ENCODE data around the gene TMEM87A.

TMEM87A gene

GRCh38 chr15:42185801-42186200 is 87.4 kb downstream of the TMEM87A start:
- no peak for TF ChIP-seq SPI1 (IDR thresholded peaks at IDR 0.05; ENCODE audit: borderline replicate concordance, low read depth)
- TF ChIP-seq, protein P1, sequence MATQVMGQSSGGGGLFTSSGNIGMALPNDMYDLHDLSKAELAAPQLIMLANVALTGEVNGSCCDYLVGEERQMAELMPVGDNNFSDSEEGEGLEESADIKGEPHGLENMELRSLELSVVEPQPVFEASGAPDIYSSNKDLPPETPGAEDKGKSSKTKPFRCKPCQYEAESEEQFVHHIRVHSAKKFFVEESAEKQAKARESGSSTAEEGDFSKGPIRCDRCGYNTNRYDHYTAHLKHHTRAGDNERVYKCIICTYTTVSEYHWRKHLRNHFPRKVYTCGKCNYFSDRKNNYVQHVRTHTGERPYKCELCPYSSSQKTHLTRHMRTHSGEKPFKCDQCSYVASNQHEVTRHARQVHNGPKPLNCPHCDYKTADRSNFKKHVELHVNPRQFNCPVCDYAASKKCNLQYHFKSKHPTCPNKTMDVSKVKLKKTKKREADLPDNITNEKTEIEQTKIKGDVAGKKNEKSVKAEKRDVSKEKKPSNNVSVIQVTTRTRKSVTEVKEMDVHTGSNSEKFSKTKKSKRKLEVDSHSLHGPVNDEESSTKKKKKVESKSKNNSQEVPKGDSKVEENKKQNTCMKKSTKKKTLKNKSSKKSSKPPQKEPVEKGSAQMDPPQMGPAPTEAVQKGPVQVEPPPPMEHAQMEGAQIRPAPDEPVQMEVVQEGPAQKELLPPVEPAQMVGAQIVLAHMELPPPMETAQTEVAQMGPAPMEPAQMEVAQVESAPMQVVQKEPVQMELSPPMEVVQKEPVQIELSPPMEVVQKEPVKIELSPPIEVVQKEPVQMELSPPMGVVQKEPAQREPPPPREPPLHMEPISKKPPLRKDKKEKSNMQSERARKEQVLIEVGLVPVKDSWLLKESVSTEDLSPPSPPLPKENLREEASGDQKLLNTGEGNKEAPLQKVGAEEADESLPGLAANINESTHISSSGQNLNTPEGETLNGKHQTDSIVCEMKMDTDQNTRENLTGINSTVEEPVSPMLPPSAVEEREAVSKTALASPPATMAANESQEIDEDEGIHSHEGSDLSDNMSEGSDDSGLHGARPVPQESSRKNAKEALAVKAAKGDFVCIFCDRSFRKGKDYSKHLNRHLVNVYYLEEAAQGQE (IDR thresholded peaks at IDR 0.05; ENCODE audit: insufficient replicate concordance, low read depth), result no peak
- no peak for TF ChIP-seq CTCF (IDR thresholded peaks at IDR 0.05; ENCODE audit: insufficient read depth, low read length)
- TF ChIP-seq GABPA (IDR thresholded peaks at IDR 0.05; ENCODE audit: low read depth), result no peak
- no peak for TF ChIP-seq POLR2AphosphoS5 (IDR thresholded peaks at IDR 0.05; ENCODE audit: low read depth)

GRCh38 chr15:42184736-42185135 is 88.5 kb downstream of the TMEM87A start:
- no peak for DNase-seq (ENCODE audit: low read depth in 1 of 2, low spot score in 1 of 2)
- Histone ChIP-seq H3K27me3 (ENCODE audit: insufficient read depth, poor library complexity, severe bottlenecking) (no peaks in the 10 kb centered on the region), H3K27ac (replicated peaks) (no peak overlapping the region), H3K4me3 (replicated peaks; ENCODE audit: insufficient read depth, low read length) (no peak overlapping the region)
- TF ChIP-seq POLR2AphosphoS5 (IDR thresholded peaks at IDR 0.05; ENCODE audit: low read depth) (no peak), CTCF (IDR thresholded peaks at IDR 0.05; ENCODE audit: insufficient read depth, low read length) (no peak), SPI1 (IDR thresholded peaks at IDR 0.05; ENCODE audit: borderline replicate concordance, low read depth) (no peak), GABPA (IDR thresholded peaks at IDR 0.05; ENCODE audit: low read depth) (no peak)
- TF ChIP-seq, protein P1 (IDR thresholded peaks at IDR 0.05; ENCODE audit: insufficient replicate concordance, low read depth), result no peak

More at GRCh38 chr15:42185801-42186200, 87.4 kb downstream of the TMEM87A start:
- no peak overlapping the region for H3K27ac ChIP-seq (replicated peaks)
- DNase-seq (ENCODE audit: low read depth in 1 of 2, low spot score in 1 of 2), result no peak
- no peaks in the 10 kb centered on the region for H3K27me3 ChIP-seq (ENCODE audit: insufficient read depth, poor library complexity, severe bottlenecking)
- no peak overlapping the region for H3K4me3 ChIP-seq (replicated peaks; ENCODE audit: insufficient read depth, low read length)

DNA sequence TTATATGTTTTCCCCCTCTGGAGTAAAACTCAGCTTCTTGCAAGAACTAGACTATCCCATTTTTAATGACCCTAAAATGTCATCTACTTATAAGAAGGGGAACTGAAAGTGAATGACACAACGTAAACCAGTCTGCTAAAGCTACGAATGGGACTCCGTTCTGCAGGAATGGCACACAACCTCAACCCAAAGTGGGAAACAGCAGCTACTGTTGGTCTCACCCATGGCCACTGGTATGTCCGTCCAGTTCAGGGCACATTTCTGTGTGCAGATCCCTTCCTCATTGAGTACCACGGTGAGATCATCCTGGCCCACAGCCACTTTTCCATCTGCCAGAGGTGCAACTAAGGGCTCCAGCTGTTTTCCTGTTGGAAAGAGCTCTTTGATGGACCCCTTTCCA is 88.9 kb downstream of the TMEM87A start:
- Histone ChIP-seq H3K27ac (replicated peaks) (no peak overlapping the region), H3K27me3 (ENCODE audit: insufficient read depth, poor library complexity, severe bottlenecking) (no peaks in the 10 kb centered on the region)

More for the DNA sequence above, 88.9 kb downstream of the TMEM87A start:
- H3K4me3 ChIP-seq (replicated peaks; ENCODE audit: insufficient read depth, low read length), result no peak overlapping the region
- peak in 1 of 2 experiments; percentile 82 for DNase-seq (ENCODE audit: low read depth in 1 of 2, low spot score in 1 of 2)
- no peak for TF ChIP-seq SPI1 (IDR thresholded peaks at IDR 0.05; ENCODE audit: borderline replicate concordance, low read depth)
- TF ChIP-seq POLR2AphosphoS5 (IDR thresholded peaks at IDR 0.05; ENCODE audit: low read depth), result no peak
- TF ChIP-seq GABPA (IDR thresholded peaks at IDR 0.05; ENCODE audit: low read depth), result no peak
- TF ChIP-seq CTCF (IDR thresholded peaks at IDR 0.05; ENCODE audit: insufficient read depth, low read length), result no peak
- TF ChIP-seq, protein P1 (IDR thresholded peaks at IDR 0.05; ENCODE audit: insufficient replicate concordance, low read depth), result no peak

Measured in HL-60 (cell line).